DMS53 (cell line): ENCODE data around the gene SELENOP.
A peak's percentile ranks its signal among the peaks of the same experiment; 100 is the strongest.
"Not testable (repeated sequence)": the region's sequence is repeated elsewhere in the genome, so short reads cannot be mapped to it uniquely, and the experiment has no call there.

ENCODE experiments used
- DNase-seq: peaks from one replicate; lab custom pipeline; 2025; lab: John Stamatoyannopoulos, UW

SELENOP gene

GRCh38 chr5:42811591-42812446 is at the start of gene SELENOP:
TSS of gene SELENOP (minus strand) at chr5:42811892. CDS start at chr5:42808353, 3,539 bp downstream.
- peak; percentile 90 for DNase-seq

GRCh38 chr5:42858687-42859086 is 47.0 kb upstream of the SELENOP start:
- peak; percentile 68 for DNase-seq

GRCh38 chr5:42858031-42858643 is 46.4 kb upstream of the SELENOP start:
- peak; percentile 46 for DNase-seq

GRCh38 chr5:42855811-42856210 is 44.1 kb upstream of the SELENOP start:
- DNase-seq, result no peak

- no peak for DNase-seq
These were observed 43.7 kb upstream of the SELENOP start for GRCh38 chr5:42855386-42855785.

- no peak for DNase-seq
These were observed 43.1 kb upstream of the SELENOP start for GRCh38 chr5:42854795-42855194.

- no peak for DNase-seq
These were observed 41.1 kb upstream of the SELENOP start for GRCh38 chr5:42852826-42853225.

GRCh38 chr5:42851481-42851880 is 39.8 kb upstream of the SELENOP start:
- DNase-seq, result no peak

GRCh38 chr5:42848545-42848944 is 36.9 kb upstream of the SELENOP start:
- no peak for DNase-seq

- not testable (repeated sequence) for DNase-seq
These were observed 32.7 kb upstream of the SELENOP start for GRCh38 chr5:42844408-42844807.

- DNase-seq, result no peak
These were observed 32.1 kb upstream of the SELENOP start for GRCh38 chr5:42843675-42844292.

- DNase-seq, result no peak
These were observed 31.4 kb upstream of the SELENOP start for GRCh38 chr5:42842921-42843641.

- no peak for DNase-seq
These were observed 29.3 kb upstream of the SELENOP start for GRCh38 chr5:42840842-42841567.

- peak; percentile 1 for DNase-seq
These were observed 28.6 kb upstream of the SELENOP start for GRCh38 chr5:42840269-42840668.

GRCh38 chr5:42839196-42839595 is 27.5 kb upstream of the SELENOP start:
- DNase-seq, result no peak

GRCh38 chr5:42837601-42838000 is 25.9 kb upstream of the SELENOP start:
- DNase-seq, result no peak

- no peak for DNase-seq
These were observed 24.5 kb upstream of the SELENOP start for GRCh38 chr5:42836070-42836769.

GRCh38 chr5:42832060-42832459 is 20.4 kb upstream of the SELENOP start:
- DNase-seq, result no peak

- DNase-seq, result no peak
These were observed 19.2 kb upstream of the SELENOP start for GRCh38 chr5:42830924-42831323.

GRCh38 chr5:42828671-42829070 is 17.0 kb upstream of the SELENOP start:
- DNase-seq, result no peak
